SK-N-MC (cell line): ENCODE measurements around the gene NEDD4L.

Source experiments
- EZH2 ChIP-seq: fragments of 200-600 bp; sonication (generic); IDR thresholded peaks from one replicate; pipeline ENCODE4 v1.6.1; 2017; ENCODE audit warnings: antibody characterized with exemption
- POLR2AphosphoS5 ChIP-seq: IDR thresholded peaks from 2 replicates; pipeline ENCODE4 v1.6.1; 2012; ENCODE audit warnings: mild to moderate bottlenecking, low read depth, low read length, borderline replicate concordance

- TF ChIP-seq POLR2AphosphoS5 = no peak
- no peak for TF ChIP-seq EZH2
These were observed 17.3 kb downstream of the NEDD4L start for GRCh38 chr18:58061349-58061748.
